Activated CD8-positive, alpha-beta memory T cell treated with anti-CD3 and anti-CD28 coated beads, Interleukin-2, amount 50 U/mL, for 48 hours (primary cell): ENCODE measurements around the gene WDR88.
"Not testable (repeated sequence)": the region's sequence is repeated elsewhere in the genome, so short reads cannot be mapped to it uniquely, and the experiment has no call there.

Experiments
- DNase-seq: peaks from one replicate; pipeline ENCODE4 v3.0.0-alpha.2; 2020

Gene WDR88

GRCh38 chr19:33130433-33130832, 1.5 kb upstream of the WDR88 start:
- DNase-seq = no peak

DNA sequence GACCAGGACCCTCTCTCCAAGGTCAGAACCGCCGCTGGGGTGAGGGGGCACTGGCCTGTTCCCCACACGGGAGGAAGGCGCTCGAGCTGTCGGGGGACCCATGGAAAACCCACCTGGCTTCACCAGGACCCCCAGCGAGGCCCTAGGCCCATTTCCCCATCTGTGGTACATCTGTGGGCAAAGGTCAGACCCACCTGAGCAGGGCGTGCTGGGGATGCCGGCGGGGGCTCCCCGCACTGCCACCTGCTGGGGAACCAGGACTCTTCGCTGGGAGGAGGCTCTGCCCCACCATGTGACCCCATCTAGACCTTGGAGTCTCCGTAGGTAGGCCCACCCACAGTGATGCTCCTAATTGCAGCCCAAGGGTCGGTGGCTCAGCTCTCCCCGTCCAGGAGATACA, 511 bp downstream of the WDR88 start:
- DNase-seq = no peak

GRCh38 chr19:33133438-33134031, 1.6 kb downstream of the WDR88 start:
- DNase-seq = no peak

DNA sequence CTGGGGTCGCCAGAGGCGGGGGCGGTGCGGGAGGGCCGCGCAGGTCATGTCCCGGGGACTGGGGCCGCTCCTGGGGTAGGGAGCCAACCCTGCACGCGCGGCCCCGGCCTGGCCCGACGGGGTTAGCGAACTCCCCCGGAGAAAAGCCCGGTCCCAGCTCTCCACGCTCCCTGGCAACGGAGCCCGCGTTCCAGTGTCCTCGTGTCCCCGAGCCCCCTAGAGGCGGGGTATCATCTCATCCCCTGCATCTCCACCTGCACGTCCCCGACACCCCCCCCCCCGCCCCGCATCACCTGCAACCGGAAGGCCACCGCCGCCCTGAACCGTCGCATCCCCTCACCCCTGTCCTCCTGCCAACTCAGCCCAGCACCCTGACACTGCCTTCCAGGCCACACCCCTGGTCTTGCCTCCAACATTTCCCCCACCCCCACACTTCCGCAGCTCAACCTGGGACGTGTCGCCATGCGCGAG, 2.7 kb downstream of the WDR88 start:
- peak; percentile 72 for DNase-seq

DNA sequence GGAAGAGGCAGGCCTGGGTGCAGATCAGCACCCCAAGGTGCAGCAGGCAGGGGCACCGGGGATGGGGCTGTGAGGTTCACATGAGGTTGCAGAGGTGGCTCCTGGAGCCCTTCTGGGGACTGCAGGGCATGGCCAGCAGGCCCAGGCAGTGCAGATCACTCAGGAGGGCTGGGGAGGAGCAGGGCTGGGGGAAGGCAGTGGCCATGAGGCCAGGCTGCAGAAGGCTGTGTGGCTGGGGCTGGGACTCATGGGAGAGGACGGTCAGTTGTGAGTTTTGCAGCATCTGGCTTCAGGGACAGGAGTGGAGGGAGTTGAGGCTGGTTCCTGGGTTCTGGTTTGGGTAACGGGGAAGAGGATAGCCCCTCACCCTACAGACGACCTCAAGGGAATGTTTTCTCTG, 7.3 kb downstream of the WDR88 start:
- DNase-seq = no peak

GRCh38 chr19:33143897-33144405, 12.0 kb downstream of the WDR88 start:
- DNase-seq = peak; percentile 84

DNA sequence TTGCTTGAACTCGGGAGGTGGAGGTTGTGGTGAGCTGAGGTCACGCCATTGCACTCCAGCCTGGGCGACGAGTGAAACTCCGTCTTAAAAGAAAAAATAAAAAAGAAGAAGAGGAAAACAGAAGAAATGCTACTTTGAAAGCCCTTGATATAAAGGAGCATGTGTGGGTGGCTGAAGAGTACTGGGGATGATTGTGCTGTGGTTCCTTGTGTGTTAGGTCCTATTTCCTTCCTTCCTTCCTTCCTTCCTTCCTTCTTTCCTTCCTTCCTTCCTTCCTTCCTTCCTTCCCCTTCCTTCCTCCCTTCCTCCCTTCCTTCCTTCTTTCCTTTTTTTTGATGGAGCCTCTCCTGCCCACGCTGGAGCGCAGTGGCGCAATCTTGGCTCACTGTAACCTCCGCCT, 14.3 kb downstream of the WDR88 start:
- DNase-seq = no peak

DNA sequence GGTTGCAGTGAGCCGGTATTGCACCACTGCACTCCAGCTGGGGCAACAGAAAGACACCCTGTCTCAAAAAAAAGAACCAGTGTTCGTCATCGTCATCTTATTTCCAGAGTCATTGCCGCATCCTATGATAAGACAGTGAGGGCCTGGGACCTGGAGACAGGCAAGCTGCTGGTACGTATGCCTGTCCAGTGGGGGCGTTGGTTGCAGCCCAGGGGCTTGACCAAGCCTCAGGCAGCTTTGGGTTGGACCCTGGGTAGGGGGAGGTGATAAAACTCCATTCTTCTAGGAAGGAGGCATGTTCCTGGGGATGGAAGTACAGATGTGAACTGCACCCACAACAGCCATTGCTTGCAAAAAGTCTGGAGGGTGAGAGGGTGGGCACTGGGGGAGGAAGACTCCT, 15.6 kb downstream of the WDR88 start:
- DNase-seq = no peak

- no peak for DNase-seq
Measured at GRCh38 chr19:33150852-33151518, 19.1 kb downstream of the WDR88 start.

- no peak for DNase-seq
Measured at GRCh38 chr19:33152176-33152575, 20.3 kb downstream of the WDR88 start.

DNA sequence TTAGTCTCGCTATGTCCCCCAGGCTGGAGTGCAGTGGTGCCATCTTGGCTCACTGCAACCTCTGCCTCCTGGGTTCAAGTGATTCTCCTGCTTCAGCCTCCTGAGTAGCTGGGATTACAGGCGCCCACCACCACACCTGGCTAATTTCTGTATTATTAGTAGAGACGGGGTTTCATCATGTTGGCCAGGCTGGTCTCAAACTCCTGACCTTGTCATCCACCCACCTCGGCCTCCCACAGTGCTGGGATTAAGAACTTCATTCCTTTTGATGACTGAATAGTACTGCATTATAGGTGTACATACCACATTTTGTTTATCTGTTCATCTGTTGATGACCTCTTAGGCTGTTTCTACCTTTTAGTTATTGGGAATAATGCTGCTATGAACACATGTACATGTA, 20.7 kb downstream of the WDR88 start:
- DNase-seq = not testable (repeated sequence)

GRCh38 chr19:33154313-33154712, 22.4 kb downstream of the WDR88 start:
- not testable (repeated sequence) for DNase-seq

DNA sequence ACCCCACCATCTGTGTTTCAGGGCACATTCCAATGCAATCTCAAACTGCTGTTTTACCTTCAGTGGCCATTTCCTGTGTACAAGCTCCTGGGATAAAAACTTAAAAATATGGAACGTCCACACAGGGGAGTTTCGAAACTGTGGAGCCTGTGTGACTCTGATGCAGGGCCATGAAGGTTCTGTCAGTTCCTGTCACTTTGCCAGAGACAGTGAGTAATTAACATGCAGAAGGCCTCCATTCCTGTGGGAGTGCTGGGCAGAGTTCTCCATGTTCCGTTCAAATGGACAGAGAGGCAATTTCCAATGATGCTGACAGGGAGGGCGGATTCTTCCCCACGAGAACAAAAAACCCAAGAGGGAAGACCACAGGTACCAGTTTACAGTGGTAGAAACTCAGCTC, 24.4 kb downstream of the WDR88 start:
- no peak for DNase-seq

- DNase-seq = no peak
Measured at GRCh38 chr19:33157906-33158305, 26.0 kb downstream of the WDR88 start.

DNA sequence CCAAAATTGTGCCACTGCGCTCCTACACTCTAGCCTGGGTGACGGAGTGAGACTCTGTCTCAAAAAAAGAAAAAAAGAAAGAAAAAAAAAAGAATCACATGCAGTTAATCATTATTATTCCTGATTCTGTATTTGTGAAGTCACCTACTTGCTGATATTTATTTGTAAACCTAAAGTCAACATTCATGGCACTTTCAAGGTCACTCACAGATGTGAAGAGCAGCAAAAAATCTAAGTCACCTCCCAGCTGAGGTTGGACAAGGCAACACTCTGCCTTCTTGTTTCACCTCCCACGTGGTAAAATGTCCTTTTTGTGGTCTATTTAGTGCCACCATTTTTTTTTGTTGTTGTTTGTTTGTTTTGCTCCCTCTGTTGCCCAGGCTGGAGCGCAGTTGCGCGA, 26.5 kb downstream of the WDR88 start:
- no peak for DNase-seq

DNA sequence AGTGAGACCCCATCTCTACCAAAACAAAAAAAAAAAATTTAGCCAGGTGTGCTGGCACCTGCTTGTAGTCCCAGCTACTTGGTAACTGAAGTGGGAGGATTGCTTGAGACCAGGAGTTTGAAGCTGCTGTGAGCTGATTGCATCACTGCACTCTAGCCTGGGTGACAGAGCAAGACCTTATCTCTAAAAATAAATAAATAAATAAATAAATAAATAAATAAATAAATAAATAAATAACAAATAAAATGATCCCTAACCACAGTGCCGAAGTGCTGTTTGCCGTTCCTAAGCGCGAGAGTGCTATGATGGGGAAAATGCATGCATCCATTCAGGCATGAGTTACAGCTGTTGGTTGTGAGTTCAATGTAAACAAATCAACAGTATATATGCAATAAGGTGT, 27.2 kb downstream of the WDR88 start:
- no peak for DNase-seq

DNA sequence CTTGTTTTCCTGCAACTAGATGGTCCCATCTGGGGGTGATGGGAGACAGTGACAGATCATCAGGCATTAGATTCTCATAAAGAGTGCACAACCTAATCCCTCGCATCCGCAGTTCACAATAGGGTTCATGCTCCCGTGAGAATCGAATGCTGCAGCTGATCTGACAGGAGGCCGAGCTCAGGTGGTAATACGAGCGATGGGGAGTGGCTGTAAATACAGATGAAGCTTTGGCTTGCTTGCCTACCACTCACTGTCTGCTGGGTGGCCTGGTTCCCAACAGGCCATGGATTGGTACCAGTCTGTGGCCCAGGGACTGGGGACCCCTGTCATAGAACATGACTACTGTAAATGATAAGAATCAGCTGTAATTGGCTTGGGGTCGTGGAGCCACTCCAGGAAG, 28.0 kb downstream of the WDR88 start:
- DNase-seq = no peak

GRCh38 chr19:33161201-33161600, 29.3 kb downstream of the WDR88 start:
- no peak for DNase-seq

DNA sequence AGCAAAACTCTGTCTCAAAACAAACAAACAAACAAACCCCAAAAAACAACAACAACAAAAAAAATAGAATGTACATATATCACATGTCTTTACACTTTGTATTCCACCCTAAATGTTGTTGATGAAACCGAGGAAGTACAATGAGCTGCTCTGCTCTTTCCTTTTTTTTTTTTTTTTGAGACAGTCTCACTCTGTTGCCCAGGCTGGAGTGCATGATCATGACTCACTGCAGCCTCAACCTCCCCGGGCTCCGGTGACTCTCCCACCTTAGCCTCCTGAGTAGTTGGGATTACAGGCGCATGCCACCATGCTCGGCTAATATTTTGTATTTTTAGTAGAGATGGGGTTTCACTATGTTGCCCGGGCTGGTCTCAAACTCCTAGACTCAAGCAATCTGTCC, 31.6 kb downstream of the WDR88 start:
- no peak for DNase-seq

GRCh38 chr19:33166037-33166436, 34.1 kb downstream of the WDR88 start:
- not testable (repeated sequence) for DNase-seq

DNA sequence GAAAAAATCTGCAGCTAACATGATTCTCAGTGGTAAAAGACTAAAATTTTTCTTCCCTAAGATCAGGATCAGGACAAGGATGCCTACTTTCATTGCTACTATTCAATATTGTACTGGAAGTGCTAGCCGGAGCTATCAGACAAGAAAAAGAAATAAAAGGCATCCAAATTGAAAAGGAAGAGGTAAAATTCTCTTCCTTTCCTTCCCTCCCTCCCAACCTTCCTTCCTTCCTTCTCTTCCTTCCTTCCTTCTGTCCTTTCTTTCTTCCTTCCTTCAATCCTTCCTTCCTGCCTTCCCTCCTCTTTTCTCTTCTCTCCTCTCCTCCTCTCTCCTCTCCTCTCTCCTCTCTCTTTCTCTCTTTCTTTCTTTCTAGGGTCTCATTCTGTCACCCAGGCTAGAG, 35.5 kb downstream of the WDR88 start:
- DNase-seq = no peak

GRCh38 chr19:33168528-33168927, 36.6 kb downstream of the WDR88 start:
- DNase-seq = no peak

DNA sequence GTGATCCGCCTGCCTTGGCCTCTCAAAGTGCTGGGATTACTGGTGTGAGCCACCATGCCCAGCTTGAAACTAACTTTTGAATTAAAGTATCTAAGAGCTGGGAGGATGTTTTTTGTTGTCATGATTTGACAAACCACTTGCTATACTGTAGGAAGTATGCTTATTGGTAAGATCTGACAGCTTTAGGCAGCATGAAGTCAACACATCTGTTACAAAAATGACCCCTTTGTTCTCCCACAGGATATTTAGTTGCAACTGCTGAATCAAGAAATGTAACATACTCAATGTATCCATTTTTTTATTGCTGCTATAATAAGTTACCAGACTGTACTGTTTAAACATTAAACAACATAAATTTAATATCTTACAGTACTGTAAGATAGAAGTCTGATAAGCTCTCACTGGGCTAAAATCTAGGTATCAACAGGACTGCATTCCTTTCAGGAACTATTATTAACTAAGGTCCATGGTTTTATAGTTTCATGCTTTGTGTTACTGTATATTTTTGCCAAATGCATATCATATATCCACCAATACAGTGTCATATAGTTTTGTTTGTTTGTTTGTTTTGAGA, 39.4 kb downstream of the WDR88 start:
- DNase-seq = no peak

DNA sequence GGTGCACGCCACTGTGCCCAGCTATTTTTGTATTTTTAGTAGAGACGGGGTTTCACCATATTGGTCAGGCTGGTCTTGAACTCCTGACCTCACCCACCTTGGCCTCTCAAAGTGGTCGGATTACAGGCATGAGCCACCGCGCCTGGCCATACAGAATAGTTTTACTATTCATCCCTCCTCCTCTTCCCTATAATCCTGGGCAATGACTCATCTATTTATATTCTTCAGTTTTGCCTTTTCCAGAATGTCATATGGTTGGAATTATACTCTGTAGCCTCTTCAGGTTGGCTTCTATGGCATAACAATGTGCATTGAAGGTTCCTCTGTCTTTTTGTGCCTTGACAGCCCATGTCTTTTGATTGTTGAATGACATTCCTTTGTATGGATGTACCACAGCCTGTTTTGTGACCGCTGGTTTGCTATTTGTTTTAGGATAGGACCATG, 40.0 kb downstream of the WDR88 start:
- DNase-seq = no peak
